ENCODE data around the gene SMARCA2.
A peak's percentile ranks its signal among the peaks of the same experiment; 100 is the strongest.

SMARCA2 gene

GRCh38 chr9:2014696-2015580 is at the start of gene SMARCA2:
SMARCA2 (plus strand) TSS chr9:2015347; CDS start chr9:2029023, 13,676 bp downstream.
- DNase-seq (ENCODE audit: low spot score): peak; percentile 96

GRCh38 chr9:1966725-1967366 is 48.3 kb upstream of the SMARCA2 start:
- no peak for DNase-seq (ENCODE audit: low spot score)

- DNase-seq (ENCODE audit: low spot score): no peak
Observed at GRCh38 chr9:1969160-1969559, 46.0 kb upstream of the SMARCA2 start.

GRCh38 chr9:1969898-1970297 is 45.2 kb upstream of the SMARCA2 start:
- DNase-seq (ENCODE audit: low spot score): no peak

- no peak for DNase-seq (ENCODE audit: low spot score)
Observed at GRCh38 chr9:1972672-1973071, 42.5 kb upstream of the SMARCA2 start.

- no peak for DNase-seq (ENCODE audit: low spot score)
Observed at GRCh38 chr9:1977026-1977425, 38.1 kb upstream of the SMARCA2 start.

GRCh38 chr9:1978941-1979340 is 36.2 kb upstream of the SMARCA2 start:
- DNase-seq (ENCODE audit: low spot score): no peak

- no peak for DNase-seq (ENCODE audit: low spot score)
Observed at GRCh38 chr9:1979741-1980367, 35.3 kb upstream of the SMARCA2 start.

- DNase-seq (ENCODE audit: low spot score): no peak
Observed at GRCh38 chr9:1980387-1980786, 34.8 kb upstream of the SMARCA2 start.

GRCh38 chr9:1982074-1982473 is 33.1 kb upstream of the SMARCA2 start:
- no peak for DNase-seq (ENCODE audit: low spot score)

- no peak for DNase-seq (ENCODE audit: low spot score)
Observed at GRCh38 chr9:1986341-1986740, 28.8 kb upstream of the SMARCA2 start.

GRCh38 chr9:1989500-1989899 is 25.6 kb upstream of the SMARCA2 start:
- no peak for DNase-seq (ENCODE audit: low spot score)

GRCh38 chr9:1994180-1994579 is 21.0 kb upstream of the SMARCA2 start:
- DNase-seq (ENCODE audit: low spot score): no peak

GRCh38 chr9:1995084-1995483 is 20.1 kb upstream of the SMARCA2 start:
- DNase-seq (ENCODE audit: low spot score): no peak

GRCh38 chr9:1996156-1996555 is 19.0 kb upstream of the SMARCA2 start:
- no peak for DNase-seq (ENCODE audit: low spot score)

- no peak for DNase-seq (ENCODE audit: low spot score)
Observed at GRCh38 chr9:1997646-1998045, 17.5 kb upstream of the SMARCA2 start.

- no peak for DNase-seq (ENCODE audit: low spot score)
Observed at GRCh38 chr9:1998111-1998510, 17.0 kb upstream of the SMARCA2 start.

GRCh38 chr9:2000314-2000713 is 14.8 kb upstream of the SMARCA2 start:
- no peak for DNase-seq (ENCODE audit: low spot score)

GRCh38 chr9:2008372-2008771 is 6.8 kb upstream of the SMARCA2 start:
- DNase-seq (ENCODE audit: low spot score): no peak

GRCh38 chr9:2012347-2012746 is 2.8 kb upstream of the SMARCA2 start:
- DNase-seq (ENCODE audit: low spot score): no peak

GRCh38 chr9:2013743-2014475 is 1.2 kb upstream of the SMARCA2 start:
- peak; percentile 34 for DNase-seq (ENCODE audit: low spot score)
